PC-3 (cell line): ENCODE data around the gene UTS2. TPM values are rescaled to one million over a fixed set of nuclear protein-coding genes. Genes with fewer than 3 reads are reported as not detected.

Experiments used
- ATAC-seq: fragments of 200-7000 bp; cut with Tn5 transposase; 2 replicates; pipeline ENCODE4 v1.9.1; 2020; ENCODE audit warnings: mild to moderate bottlenecking, moderate library complexity
- BruUV-seq: library from RNA; stranded (reverse); fragments of 400-500 nt; replicated peaks from 2 replicates; lab custom pipeline; 2021; lab: Mats Ljungman, UMichigan
- CTCF ChIA-PET: fragments of 300-600 bp; sonication (Branson Sonifier 250); formaldehyde crosslinking; loops from one replicate; lab custom pipeline; 2022; ENCODE audit warnings: antibody characterized with exemption; lab: Charles Lee
- POLR2A ChIA-PET: fragments of 300-600 bp; sonication (Branson Sonifier 250); formaldehyde crosslinking; loops from one replicate; lab custom pipeline; 2022; ENCODE audit warnings: antibody characterized with exemption; ENCODE audit not compliant: unreplicated experiment; lab: Charles Lee
- DNase-seq: peaks from one replicate; pipeline ENCODE4 v3.0.0-alpha.2; 2015
- H2AFZ ChIP-seq: fragments of 300-600 bp; sonication (generic); 2 replicates; pipeline ENCODE4 v1.6.0; 2016; ENCODE audit warnings: antibody characterized with exemption, low read length
- H3F3A ChIP-seq: fragments of 300-600 bp; sonication (generic); one replicate; pipeline ENCODE4 v1.6.0; 2017; ENCODE audit warnings: antibody characterized with exemption, low read length, control low read depth, mild to moderate bottlenecking; ENCODE audit not compliant: unreplicated experiment
- H3K27ac ChIP-seq: fragments of 300-600 bp; sonication (generic); 2 replicates; pipeline ENCODE4 v1.5.1; 2016; ENCODE audit warnings: mild to moderate bottlenecking, low read length
- H3K27me3 ChIP-seq: fragments of 300-600 bp; sonication (generic); 2 replicates; pipeline ENCODE4 v1.6.1; 2016; ENCODE audit warnings: low read length, mixed read lengths
- H3K36me3 ChIP-seq: fragments of 300-600 bp; sonication (generic); 2 replicates; pipeline ENCODE4 v1.6.1; 2016; ENCODE audit warnings: low read depth, mixed run types, low read length, mixed read lengths
- H3K4me1 ChIP-seq: fragments of 300-600 bp; sonication (generic); 2 replicates; pipeline ENCODE4 v1.5.1; 2016; ENCODE audit warnings: low read length; ENCODE audit not compliant: insufficient read depth
- H3K4me2 ChIP-seq: fragments of 300-600 bp; sonication (generic); 2 replicates; pipeline ENCODE4 v1.6.0; 2016; ENCODE audit warnings: low read length
- H3K4me3 ChIP-seq: fragments of 300-600 bp; sonication (generic); 2 replicates; pipeline ENCODE4 v1.5.1; 2016; ENCODE audit warnings: mild to moderate bottlenecking, low read length, mixed read lengths
- H3K79me2 ChIP-seq: fragments of 300-600 bp; sonication (generic); 2 replicates; pipeline ENCODE4 v1.6.1; 2017; ENCODE audit warnings: low read length, mixed read lengths
- H3K9ac ChIP-seq: fragments of 300-600 bp; sonication (generic); 2 replicates; pipeline ENCODE4 v1.6.0; 2016; ENCODE audit warnings: mild to moderate bottlenecking, low read length
- H3K9me2 ChIP-seq: fragments of 300-600 bp; sonication (generic); replicated peaks from 2 replicates; pipeline ENCODE4 v1.6.1; 2016; ENCODE audit warnings: mixed run types, low read length, mixed read lengths
- H3K9me3 ChIP-seq: fragments of 300-600 bp; sonication (generic); 2 replicates; pipeline ENCODE4 v1.6.1; 2016; ENCODE audit warnings: low read length, mixed read lengths
- H4K20me1 ChIP-seq: fragments of 300-600 bp; sonication (generic); 2 replicates; pipeline ENCODE4 v1.6.1; 2016; ENCODE audit warnings: low read length, mixed read lengths
- CTCF ChIP-seq: fragments of 300-600 bp; sonication (generic); conservative IDR thresholded peaks from 2 replicates; pipeline ENCODE4 v1.5.1; 2017; ENCODE audit warnings: antibody characterized with exemption, low read depth, mild to moderate bottlenecking, low read length
- EZH2 ChIP-seq: fragments of 300-600 bp; sonication (generic); IDR thresholded peaks from one replicate; pipeline ENCODE4 v1.6.1; 2017; ENCODE audit warnings: antibody characterized with exemption, mild to moderate bottlenecking, low read length; ENCODE audit not compliant: unreplicated experiment
- EZH2phosphoT487 ChIP-seq: fragments of 300-600 bp; sonication (generic); IDR thresholded peaks from 2 replicates; pipeline ENCODE4 v1.6.1; 2018; ENCODE audit warnings: mild to moderate bottlenecking, antibody characterized with exemption, low read length, borderline replicate concordance
- intact Hi-C: fragments of 100-400 bp; cut with micrococcal nuclease; formaldehyde crosslinking; loops from 2 replicates; pipeline ENCODE4 v1.9.0; 2023
- total RNA-seq: library from RNA; depleted of rRNA; stranded (reverse); fragments of >200 nt; gene quantifications from 2 replicates; pipeline ENCODE4 v1.2.3, GENCODE V29; 2014

The UTS2 gene
- total RNA-seq, 1 experiment from 2014 or later, result not detected

GRCh38 chr1:7809742-7810141 is 43.1 kb downstream of the UTS2 start:
- Histone ChIP-seq H3K27ac (peak overlapping the region; percentile 68), H3K4me2 (no peak overlapping the region), H3K4me3 (no peak overlapping the region), H3F3A (no peaks in the 10 kb centered on the region), H3K4me1 (peaks cover 11% of the 10 kb centered on the region), H3K79me2 (no peaks in the 10 kb centered on the region), H3K36me3 (peaks cover 20% of the 10 kb centered on the region), H3K27me3 (no peaks in the 10 kb centered on the region), H3K9me2 (no peaks in the 10 kb centered on the region), H2AFZ (no peak overlapping the region), H4K20me1 (no peaks in the 10 kb centered on the region), H3K9ac (peak overlapping the region; percentile 10; the same call in 1 of the 2 replicates), H3K9me3 (0 out of 2 replicates have a peak, but pooled peaks cover 9% of the 10 kb centered on the region)
- intact Hi-C loops, result no loop called here
- ATAC-seq, result no peak
- no TSS peak for BruUV-seq
- TF ChIP-seq EZH2phosphoT487 (no peak), EZH2 (no peak), CTCF (no peak)
- DNase-seq, result no peak
- CTCF ChIA-PET, result interaction anchor here (0.6 kb wide), 1 partner anchor 73 kb away, joined by 3 read pairs; no protein-coding TSS in a partner anchor
- POLR2A ChIA-PET, result no interaction called here

- intact Hi-C loops, result loop anchor here (1.0 kb wide), 1 partner anchor 94 kb away; no protein-coding TSS in a partner anchor
- Histone ChIP-seq H3K4me2 (no peak overlapping the region), H3K9ac (no peak overlapping the region), H3K36me3 (peaks cover 11% of the 10 kb centered on the region), H3K27ac (no peak overlapping the region), H3K4me1 (peaks cover 11% of the 10 kb centered on the region), H4K20me1 (no peaks in the 10 kb centered on the region), H3K9me2 (no peaks in the 10 kb centered on the region), H3K4me3 (no peak overlapping the region), H2AFZ (no peak overlapping the region), H3K9me3 (0 out of 2 replicates have a peak, but pooled peaks cover 1% of the 10 kb centered on the region), H3F3A (no peaks in the 10 kb centered on the region), H3K27me3 (no peaks in the 10 kb centered on the region), H3K79me2 (no peaks in the 10 kb centered on the region)
- POLR2A ChIA-PET, result no interaction called here
- BruUV-seq, result no TSS peak
- TF ChIP-seq EZH2phosphoT487 (no peak), CTCF (peak; percentile 84)
- DNase-seq (peak; percentile 52), ATAC-seq (peak; percentile 51; the same call in 1 of the 2 replicates)
- CTCF ChIA-PET, result interaction anchor here (0.7 to 1.2 kb wide), 7 partner anchors 8 to 167 kb away, joined by 3 to 6 read pairs (median 3); no protein-coding TSS in a partner anchor
Measured at GRCh38 chr1:7808253-7808844, 44.5 kb downstream of the UTS2 start.

- Histone ChIP-seq H3K79me2 (no peaks in the 10 kb centered on the region), H3K9ac (no peak overlapping the region), H4K20me1 (no peaks in the 10 kb centered on the region), H3K27me3 (no peaks in the 10 kb centered on the region), H3K9me2 (no peaks in the 10 kb centered on the region), H3K4me1 (peaks cover 6% of the 10 kb centered on the region), H3K4me3 (no peak overlapping the region), H3F3A (no peaks in the 10 kb centered on the region), H2AFZ (no peak overlapping the region), H3K9me3 (no peaks in the 10 kb centered on the region), H3K36me3 (peaks cover 3% of the 10 kb centered on the region; the same call in 1 of the 2 replicates), H3K4me2 (no peak overlapping the region), H3K27ac (no peak overlapping the region)
- ATAC-seq, result no peak
- ChIA-PET CTCF (no interaction called here), POLR2A (no interaction called here)
- no TSS peak for BruUV-seq
- DNase-seq, result no peak
- intact Hi-C loops, result no loop called here
- TF ChIP-seq EZH2phosphoT487, result no peak
- TF ChIP-seq EZH2, result no peak
- no peak for TF ChIP-seq CTCF
Measured at GRCh38 chr1:7805460-7805859, 47.4 kb downstream of the UTS2 start.
